IMR-90 (cell line): ENCODE measurements around the gene RPA4. TPM values are rescaled to one million over a fixed set of nuclear protein-coding genes. Genes with fewer than 3 reads are reported as not detected.

ENCODE experiments used
- ATAC-seq: fragments of 200-7000 bp; cut with Tn5 transposase; 2 replicates; pipeline ENCODE4 v1.9.1; 2020; ENCODE audit warnings: low read depth, mild to moderate bottlenecking, moderate library complexity
- BruUV-seq: library from RNA; stranded (reverse); fragments of 400-500 nt; replicated peaks from 2 replicates; lab custom pipeline; 2021; lab: Mats Ljungman, UMichigan
- CTCF ChIA-PET: fragments of 300-600 bp; formaldehyde crosslinking; extraction: SDS; loops from one replicate; lab custom pipeline; 2021; ENCODE audit warnings: antibody characterized with exemption; lab: Yijun Ruan, JAX
- POLR2A ChIA-PET: fragments of 300-600 bp; sonication (Branson Sonifier 250); formaldehyde crosslinking; loops from one replicate; lab custom pipeline; 2022; ENCODE audit warnings: antibody characterized with exemption; ENCODE audit not compliant: unreplicated experiment; lab: Charles Lee
- DNase-seq: peaks from one replicate; pipeline ENCODE4 v3.0.0; 2013
- H2AFZ ChIP-seq: replicated peaks from 2 replicates; pipeline ENCODE3; 2013; ENCODE audit warnings: low read length, mild to moderate bottlenecking; ENCODE audit not compliant: poor library complexity
- H2AK5ac ChIP-seq: 2 replicates; pipeline ENCODE4 v1.6.1; 2013; ENCODE audit warnings: low read depth, low read length, inconsistent platforms
- H2AK9ac ChIP-seq: replicated peaks from 2 replicates; pipeline ENCODE3; 2013; ENCODE audit warnings: mild to moderate bottlenecking, low read depth, low read length, moderate library complexity; ENCODE audit not compliant: poor library complexity
- H2BK120ac ChIP-seq: 2 replicates; pipeline ENCODE4 v1.6.1; 2013; ENCODE audit warnings: low read depth, low read length, inconsistent platforms
- H2BK15ac ChIP-seq: 3 replicates; pipeline ENCODE4 v1.6.1; 2013; ENCODE audit warnings: low read depth, low read length, inconsistent platforms
- H2BK20ac ChIP-seq: 2 replicates; pipeline ENCODE4 v1.6.1; 2013; ENCODE audit warnings: low read depth, mild to moderate bottlenecking, inconsistent platforms, low read length, moderate library complexity
- H2BK5ac ChIP-seq: 2 replicates; pipeline ENCODE4 v1.6.1; 2013; ENCODE audit warnings: mild to moderate bottlenecking, low read depth, low read length, inconsistent platforms; ENCODE audit not compliant: poor library complexity, severe bottlenecking
- H3K14ac ChIP-seq: replicated peaks from 2 replicates; pipeline ENCODE4 v1.6.1; 2013; ENCODE audit warnings: low read depth, low read length, inconsistent platforms
- H3K18ac ChIP-seq: 2 replicates; pipeline ENCODE4 v1.6.1; 2013; ENCODE audit warnings: low read depth, low read length, control low read depth
- H3K23ac ChIP-seq: 2 replicates; pipeline ENCODE4 v1.6.1; 2013; ENCODE audit warnings: low read depth, low read length, inconsistent platforms
- H3K27ac ChIP-seq: 2 replicates; pipeline ENCODE4 v1.5.1; 2013; ENCODE audit warnings: mild to moderate bottlenecking, control low read depth, low read length; ENCODE audit not compliant: insufficient read depth
- H3K27me3 ChIP-seq: 2 replicates; pipeline ENCODE4 v1.6.1; 2013; ENCODE audit warnings: low read length; ENCODE audit not compliant: control insufficient read depth, insufficient read depth
- H3K36me3 ChIP-seq: 2 replicates; pipeline ENCODE4 v1.6.1; 2013; ENCODE audit warnings: low read length, mixed read lengths; ENCODE audit not compliant: control insufficient read depth, insufficient read depth
- H3K4ac ChIP-seq: 2 replicates; pipeline ENCODE4 v1.6.1; 2013; ENCODE audit warnings: low read depth, low read length, inconsistent platforms
- H3K4me1 ChIP-seq: 2 replicates; pipeline ENCODE4 v1.6.1; 2013; ENCODE audit warnings: low read length, mixed read lengths; ENCODE audit not compliant: control insufficient read depth, insufficient read depth
- H3K4me2 ChIP-seq: 2 replicates; pipeline ENCODE4 v1.6.1; 2013; ENCODE audit warnings: low read depth, mild to moderate bottlenecking, control low read depth, low read length, moderate library complexity
- H3K4me3 ChIP-seq: 2 replicates; pipeline ENCODE4 v1.5.1; 2013; ENCODE audit warnings: low read depth, mild to moderate bottlenecking, control low read depth, low read length, moderate library complexity; ENCODE audit not compliant: insufficient read depth
- H3K56ac ChIP-seq: 2 replicates; pipeline ENCODE4 v1.6.1; 2013; ENCODE audit warnings: low read length, inconsistent platforms; ENCODE audit not compliant: insufficient read depth; ENCODE audit errors: extremely low read depth
- H3K79me1 ChIP-seq, 2 experiments: 2 replicates each; pipeline ENCODE4 v1.6.1; 2013; ENCODE audit warnings: low read length in 2 of 2, inconsistent platforms in 1 of 2, low read depth in 1 of 2
- H3K9ac ChIP-seq: 2 replicates; pipeline ENCODE4 v1.6.1; 2013; ENCODE audit warnings: low read depth, low read length, control low read depth
- H3K9me1 ChIP-seq: 2 replicates; pipeline ENCODE4 v1.6.1; 2013; ENCODE audit warnings: low read length, inconsistent platforms; ENCODE audit not compliant: insufficient read depth
- H3K9me3 ChIP-seq: 2 replicates; pipeline ENCODE4 v1.6.1; 2013; ENCODE audit warnings: low read length; ENCODE audit not compliant: control insufficient read depth, insufficient read depth
- H4K20me1 ChIP-seq: 2 replicates; pipeline ENCODE4 v1.6.1; 2013; ENCODE audit warnings: low read length, inconsistent platforms; ENCODE audit not compliant: insufficient read depth
- H4K5ac ChIP-seq: 2 replicates; pipeline ENCODE4 v1.6.1; 2013; ENCODE audit warnings: mild to moderate bottlenecking, low read depth, low read length, control low read depth
- H4K8ac ChIP-seq, 2 experiments: 2 replicates each; pipeline ENCODE4 v1.6.1; 2013; ENCODE audit warnings: low read depth in 2 of 2, low read length in 2 of 2, control low read depth in 1 of 2, inconsistent platforms in 1 of 2
- H4K91ac ChIP-seq: 2 replicates; pipeline ENCODE4 v1.6.1; 2013; ENCODE audit warnings: low read depth, low read length, inconsistent platforms; ENCODE audit not compliant: insufficient read depth
- CEBPB ChIP-seq: IDR thresholded peaks from 2 replicates; pipeline ENCODE4 v1.6.1; 2012; ENCODE audit warnings: low read depth, low read length, improper control_type of control experiment
- CHD1 ChIP-seq: IDR thresholded peaks from 2 replicates; pipeline ENCODE4 v1.6.1; 2012; ENCODE audit warnings: low read depth, low read length, improper control_type of control experiment
- ELK1 ChIP-seq: fragments of 150-350 bp; IDR thresholded peaks from 2 replicates; pipeline ENCODE4 v1.6.1; 2016; ENCODE audit warnings: low read depth, mild to moderate bottlenecking, low read length, moderate library complexity, borderline replicate concordance
- NFE2L2 ChIP-seq: fragments of 150-350 bp; IDR thresholded peaks from 2 replicates; pipeline ENCODE4 v1.6.1; 2016; ENCODE audit warnings: low read depth, mild to moderate bottlenecking, low read length
- RAD21 ChIP-seq: IDR thresholded peaks from 2 replicates; pipeline ENCODE4 v1.6.1; 2012; ENCODE audit warnings: low read length, improper control_type of control experiment
- RCOR1 ChIP-seq: IDR thresholded peaks from 2 replicates; pipeline ENCODE4 v1.6.1; 2012; ENCODE audit warnings: mild to moderate bottlenecking, low read length, improper control_type of control experiment; ENCODE audit not compliant: insufficient replicate concordance
- SMC3 ChIP-seq: fragments of 150-350 bp; IDR thresholded peaks from 2 replicates; pipeline ENCODE4 v1.6.1; 2016; ENCODE audit warnings: low read depth, mild to moderate bottlenecking, antibody characterized with exemption, low read length, moderate library complexity
- USF2 ChIP-seq: fragments of 150-350 bp; IDR thresholded peaks from 2 replicates; pipeline ENCODE4 v1.6.1; 2017; ENCODE audit warnings: mild to moderate bottlenecking, antibody characterized with exemption, low read length, low read depth
- WGBS, 2 experiments: methylation state at CpG; one replicate each; pipeline versions ENCODE4 v1.1.5 to v1.1.7; 2013; ENCODE audit warnings: missing lambda C conversion rate in 2 of 2; ENCODE audit not compliant: insufficient read length in 1 of 2; ENCODE audit errors: extremely low coverage in 2 of 2; 5-methylcytosine and 5-hydroxymethylcytosine counted together
- dilution Hi-C: fragments of 300-500 bp; cut with HindIII; formaldehyde crosslinking; loops from one replicate; pipeline ENCODE4 v1.14.3; 2018; ENCODE audit warnings: low sequenced_read_pairs; ENCODE audit not compliant: unreplicated experiment
- in situ Hi-C: fragments of 300-500 bp; cut with MboI; formaldehyde crosslinking; loops from 3 replicates; pipeline ENCODE4 v1.14.3; 2019; ENCODE audit warnings: low sequenced_read_pairs, inconsistent platforms, mixed read lengths
- intact Hi-C: fragments of 100-400 bp; cut with micrococcal nuclease; formaldehyde crosslinking; loops from 2 replicates; pipeline ENCODE4 v1.10.0; 2022
- polyA plus RNA-seq, 3 experiments: library from polyadenylated mRNA; depleted of rRNA; stranded (reverse); fragments of >200 nt; gene quantifications; 2 replicates each; pipeline ENCODE4 v1.2.3, GENCODE V29; 2012; ENCODE audit warnings: low replicate concordance in 1 of 3
- total RNA-seq: library from RNA; depleted of rRNA; stranded (reverse); fragments of >200 nt; gene quantifications from 2 replicates; pipeline ENCODE4 v1.2.3, GENCODE V29; 2012

The RPA4 gene
- total and polyA plus RNA-seq, 2 of the 4 experiments (the other 2 are of a cell fraction): 0.36 to 2.5 TPM

- Histone ChIP-seq H3K9ac (no peak overlapping the region), H4K91ac (no peak overlapping the region), H3K56ac (no peak overlapping the region), H3K23ac (no peak overlapping the region), H2BK120ac (no peak overlapping the region), H2AK9ac (no peak overlapping the region), H3K4me1 (no peaks in the 10 kb centered on the region), H3K4me2 (no peak overlapping the region), H2BK5ac (no peak overlapping the region), H4K20me1 (no peaks in the 10 kb centered on the region), H3K9me1 (no peaks in the 10 kb centered on the region), H2BK20ac (no peak overlapping the region), H3K18ac (no peak overlapping the region), H4K5ac (no peak overlapping the region), H2AK5ac (no peak overlapping the region), H3K36me3 (no peaks in the 10 kb centered on the region), H3K4ac (no peak overlapping the region), H2BK15ac (no peak overlapping the region), H2AFZ (no peak overlapping the region), H4K8ac (no peak overlapping the region), H3K27ac (no peak overlapping the region), H3K14ac (no peak overlapping the region), H3K9me3 (no peaks in the 10 kb centered on the region), H3K27me3 (no peaks in the 10 kb centered on the region), H3K4me3 (no peak overlapping the region), H3K79me1 (peaks cover 0 to 4% of the 10 kb centered on the region in 2 experiments; a peak in 1 of 4 replicates)
- intact Hi-C loops (no loop called here), in situ Hi-C loops (no loop called here), dilution Hi-C loops (no loop called here)
- no peak for TF ChIP-seq SMC3
- no peak for TF ChIP-seq USF2
- TF ChIP-seq CEBPB: no peak
- no peak for TF ChIP-seq RCOR1
- TF ChIP-seq ELK1: no peak
- no peak for TF ChIP-seq CHD1
- TF ChIP-seq RAD21: no peak
- no peak for TF ChIP-seq NFE2L2
- no peak for ATAC-seq
- POLR2A ChIA-PET: no interaction called here
- BruUV-seq: no TSS peak
- CTCF ChIA-PET: no interaction called here
- no CpG with 5 or more reads among the region's 3 CpGs for WGBS, 2 experiments
- no peak for DNase-seq
Measured at GRCh38 chrX:96907516-96908272, 24.0 kb downstream of the RPA4 start.
